Measurements from ENCODE around the gene SAYSD1.

DNA sequence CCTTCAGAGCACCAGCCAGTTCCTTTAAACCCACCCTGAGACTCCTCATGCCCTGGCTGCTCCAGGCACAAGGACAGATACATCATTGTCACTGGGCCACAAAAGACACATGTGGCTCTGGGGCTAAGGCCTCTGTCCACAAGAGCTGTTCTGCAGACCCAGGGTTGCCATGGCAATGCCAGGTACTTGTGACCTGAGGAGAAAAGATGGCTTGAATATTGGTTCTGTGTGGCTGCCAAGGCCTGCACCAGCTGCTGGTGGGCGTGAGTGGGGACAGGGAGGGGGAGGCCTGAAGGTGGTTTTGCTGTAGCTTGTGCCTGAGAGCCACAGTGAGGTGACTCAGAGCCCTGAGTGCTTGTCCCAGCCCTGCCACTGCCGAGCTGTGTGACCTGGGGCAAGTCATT lies 31.8 kb downstream of the SAYSD1 start:
- TF ChIP-seq, protein P1, sequence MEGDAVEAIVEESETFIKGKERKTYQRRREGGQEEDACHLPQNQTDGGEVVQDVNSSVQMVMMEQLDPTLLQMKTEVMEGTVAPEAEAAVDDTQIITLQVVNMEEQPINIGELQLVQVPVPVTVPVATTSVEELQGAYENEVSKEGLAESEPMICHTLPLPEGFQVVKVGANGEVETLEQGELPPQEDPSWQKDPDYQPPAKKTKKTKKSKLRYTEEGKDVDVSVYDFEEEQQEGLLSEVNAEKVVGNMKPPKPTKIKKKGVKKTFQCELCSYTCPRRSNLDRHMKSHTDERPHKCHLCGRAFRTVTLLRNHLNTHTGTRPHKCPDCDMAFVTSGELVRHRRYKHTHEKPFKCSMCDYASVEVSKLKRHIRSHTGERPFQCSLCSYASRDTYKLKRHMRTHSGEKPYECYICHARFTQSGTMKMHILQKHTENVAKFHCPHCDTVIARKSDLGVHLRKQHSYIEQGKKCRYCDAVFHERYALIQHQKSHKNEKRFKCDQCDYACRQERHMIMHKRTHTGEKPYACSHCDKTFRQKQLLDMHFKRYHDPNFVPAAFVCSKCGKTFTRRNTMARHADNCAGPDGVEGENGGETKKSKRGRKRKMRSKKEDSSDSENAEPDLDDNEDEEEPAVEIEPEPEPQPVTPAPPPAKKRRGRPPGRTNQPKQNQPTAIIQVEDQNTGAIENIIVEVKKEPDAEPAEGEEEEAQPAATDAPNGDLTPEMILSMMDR (IDR thresholded peaks at IDR 0.05): no peak
- TF ChIP-seq EP300 (IDR thresholded peaks at IDR 0.05) (no peak), POLR2A (IDR thresholded peaks at IDR 0.05) (no peak)

Measured in stomach (tissue), 4 donors.